ENCODE data around the gene EMX1.
"Not testable (repeated sequence)": the region's sequence is repeated elsewhere in the genome, so short reads cannot be mapped to it uniquely, and the experiment has no call there.

Gene EMX1

GRCh38 chr2:72901426-72901825, 15.9 kb upstream of the EMX1 start:
- DNase-seq, result no peak

- not testable (repeated sequence) for DNase-seq
Measured at GRCh38 chr2:72907369-72907768, 9.9 kb upstream of the EMX1 start.

GRCh38 chr2:72908741-72909140, 8.6 kb upstream of the EMX1 start:
- no peak for DNase-seq

- DNase-seq, result no peak
Measured at GRCh38 chr2:72911256-72911655, 6.1 kb upstream of the EMX1 start.

- no peak for DNase-seq
Measured at GRCh38 chr2:72913486-72914205, 3.7 kb upstream of the EMX1 start.

- no peak for DNase-seq
Measured at GRCh38 chr2:72914206-72914559, 3.1 kb upstream of the EMX1 start.

GRCh38 chr2:72914589-72915319, 2.6 kb upstream of the EMX1 start:
- DNase-seq, result no peak

GRCh38 chr2:72915320-72915906, 1.9 kb upstream of the EMX1 start:
- no peak for DNase-seq

- no peak for DNase-seq
Measured at GRCh38 chr2:72915907-72916742, 1.2 kb upstream of the EMX1 start.

- no peak for DNase-seq
Measured at GRCh38 chr2:72916743-72917137, 579 bp upstream of the EMX1 start.

- no peak for DNase-seq
Measured at GRCh38 chr2:72917877-72918553, 696 bp downstream of the EMX1 start.

- DNase-seq, result no peak
Measured at GRCh38 chr2:72919414-72920317, 2.3 kb downstream of the EMX1 start.

- DNase-seq, result no peak
Measured at GRCh38 chr2:72920318-72921087, 3.2 kb downstream of the EMX1 start.

GRCh38 chr2:72921088-72921851, 4.0 kb downstream of the EMX1 start:
- no peak for DNase-seq

GRCh38 chr2:72921853-72922252, 4.5 kb downstream of the EMX1 start:
- no peak for DNase-seq

- DNase-seq, result no peak
Measured at GRCh38 chr2:72923833-72924352, 6.6 kb downstream of the EMX1 start.

- no peak for DNase-seq
Measured at GRCh38 chr2:72924353-72925240, 7.3 kb downstream of the EMX1 start.

- DNase-seq, result no peak
Measured at GRCh38 chr2:72925328-72925943, 8.1 kb downstream of the EMX1 start.
